ENCODE results near the gene ARHGAP23.

ARHGAP23 gene

GRCh38 chr17:38508954-38509771, 80.9 kb downstream of the ARHGAP23 start:
- no peak overlapping the region for H3K4me2 ChIP-seq
- H3K27ac ChIP-seq: no peak overlapping the region

GRCh38 chr17:38509772-38510420, 81.6 kb downstream of the ARHGAP23 start:
- no peak for TF ChIP-seq CTCF (conservative IDR thresholded peaks at IDR 0.05; ENCODE audit: low read depth, low read length)
- Histone ChIP-seq H3K27me3 (ENCODE audit: insufficient read depth, low read depth) (no peaks in the 10 kb centered on the region), H3K4me1 (ENCODE audit: low read depth, poor library complexity, severe bottlenecking) (no peaks in the 10 kb centered on the region), H3K4me3 (IDR thresholded peaks at IDR 0.05; ENCODE audit: insufficient read depth, low read depth, low read length) (no peak overlapping the region), H3K9ac (no peak overlapping the region), H3K27ac (no peak overlapping the region), H3K79me2 (ENCODE audit: insufficient read depth, low read depth) (no peaks in the 10 kb centered on the region), H3K4me2 (no peak overlapping the region), H4K20me1 (ENCODE audit: insufficient read depth) (no peaks in the 10 kb centered on the region), H2AFZ (ENCODE audit: low read depth) (no peak overlapping the region), H3K36me3 (ENCODE audit: insufficient read depth) (no peaks in the 10 kb centered on the region)

More at GRCh38 chr17:38508954-38509771, 80.9 kb downstream of the ARHGAP23 start:
- Histone ChIP-seq H3K79me2 (ENCODE audit: insufficient read depth, low read depth) (no peaks in the 10 kb centered on the region), H3K9ac (no peak overlapping the region), H3K4me1 (ENCODE audit: low read depth, poor library complexity, severe bottlenecking) (no peaks in the 10 kb centered on the region), H2AFZ (ENCODE audit: low read depth) (no peak overlapping the region), H3K4me3 (IDR thresholded peaks at IDR 0.05; ENCODE audit: insufficient read depth, low read depth, low read length) (no peak overlapping the region), H3K27me3 (ENCODE audit: insufficient read depth, low read depth) (no peaks in the 10 kb centered on the region), H4K20me1 (ENCODE audit: insufficient read depth) (no peaks in the 10 kb centered on the region), H3K36me3 (ENCODE audit: insufficient read depth) (no peaks in the 10 kb centered on the region)
- TF ChIP-seq CTCF (conservative IDR thresholded peaks at IDR 0.05; ENCODE audit: low read depth, low read length): peak; percentile 18; the same call in 1 of the 2 replicates

GRCh38 chr17:38510421-38511149, 82.3 kb downstream of the ARHGAP23 start:
- H3K79me2 ChIP-seq (ENCODE audit: insufficient read depth, low read depth): no peaks in the 10 kb centered on the region
- no peaks in the 10 kb centered on the region for H4K20me1 ChIP-seq (ENCODE audit: insufficient read depth)
- no peaks in the 10 kb centered on the region for H3K36me3 ChIP-seq (ENCODE audit: insufficient read depth)
- no peak overlapping the region for H3K9ac ChIP-seq
- TF ChIP-seq CTCF (conservative IDR thresholded peaks at IDR 0.05; ENCODE audit: low read depth, low read length): no peak
- H3K27ac ChIP-seq: no peak overlapping the region
- H3K4me2 ChIP-seq: no peak overlapping the region
- no peaks in the 10 kb centered on the region for H3K4me1 ChIP-seq (ENCODE audit: low read depth, poor library complexity, severe bottlenecking)
- no peak overlapping the region for H2AFZ ChIP-seq (ENCODE audit: low read depth)
- H3K27me3 ChIP-seq (ENCODE audit: insufficient read depth, low read depth): no peaks in the 10 kb centered on the region
- H3K4me3 ChIP-seq (IDR thresholded peaks at IDR 0.05; ENCODE audit: insufficient read depth, low read depth, low read length): no peak overlapping the region

GRCh38 chr17:38511150-38512108, 83.2 kb downstream of the ARHGAP23 start:
- H3K79me2 ChIP-seq (ENCODE audit: insufficient read depth, low read depth): no peaks in the 10 kb centered on the region
- H3K4me2 ChIP-seq: no peak overlapping the region
- no peak for TF ChIP-seq CTCF (conservative IDR thresholded peaks at IDR 0.05; ENCODE audit: low read depth, low read length)
- H4K20me1 ChIP-seq (ENCODE audit: insufficient read depth): no peaks in the 10 kb centered on the region
- no peaks in the 10 kb centered on the region for H3K27me3 ChIP-seq (ENCODE audit: insufficient read depth, low read depth)
- no peak overlapping the region for H3K4me3 ChIP-seq (IDR thresholded peaks at IDR 0.05; ENCODE audit: insufficient read depth, low read depth, low read length)
- H3K36me3 ChIP-seq (ENCODE audit: insufficient read depth): no peaks in the 10 kb centered on the region
- H3K9ac ChIP-seq: no peak overlapping the region
- H3K4me1 ChIP-seq (ENCODE audit: low read depth, poor library complexity, severe bottlenecking): no peaks in the 10 kb centered on the region
- no peak overlapping the region for H2AFZ ChIP-seq (ENCODE audit: low read depth)
- H3K27ac ChIP-seq: no peak overlapping the region
